B cell (primary cell): ENCODE results near the gene WDR27. TPM values are rescaled to one million over a fixed set of nuclear protein-coding genes. Genes with fewer than 3 reads are reported as not detected.

Experiments used
- ATAC-seq: fragments of 200-7000 bp; cut with Tn5 transposase; one replicate; pipeline ENCODE4 v1.10.0; 2021; ENCODE audit warnings: low read depth, mild to moderate bottlenecking, moderate number of reproducible peaks, moderate library complexity
- CTCF ChIA-PET: fragments of 350-600 bp; sonication (Branson Sonifier 250); formaldehyde crosslinking; loops from one replicate; lab custom pipeline; 2021; ENCODE audit warnings: antibody characterized with exemption, inconsistent platforms; lab: Charles Lee
- POLR2A ChIA-PET: fragments of 350-600 bp; sonication (Branson Sonifier 250); formaldehyde crosslinking; loops from one replicate; lab custom pipeline; 2021; ENCODE audit warnings: antibody characterized with exemption; lab: Charles Lee
- DNase-seq: peaks from one replicate; pipeline ENCODE4 v3.0.0; 2013
- H2AFZ ChIP-seq: 2 replicates; pipeline ENCODE4 v1.6.1; 2012; ENCODE audit warnings: mild to moderate bottlenecking, low read depth, low read length; ENCODE audit not compliant: insufficient read depth, poor library complexity, severe bottlenecking
- H3K27ac ChIP-seq, 2 donors: 1 replicate in 1 of 2; 2 replicates in 1 of 2; pipeline ENCODE4 v1.5.1; 2012 to 2013; ENCODE audit warnings: low read length in 2 of 2, mild to moderate bottlenecking in 2 of 2, moderate library complexity in 1 of 2
- H3K27me3 ChIP-seq, 4 experiments: fragments of 200-600 bp in 1 of 4; sonication (generic) in 1 of 4; replicated peaks in 1 of 4; 1 replicate in 2 of 4; 2 replicates in 2 of 4; pipeline versions ENCODE4 v1.6.1 to v1.7.0; 2013 to 2016; ENCODE audit warnings: low read length in 3 of 4, mild to moderate bottlenecking in 2 of 4, mixed read lengths in 1 of 4, moderate library complexity in 1 of 4; ENCODE audit not compliant: insufficient read depth in 4 of 4, control insufficient read depth in 3 of 4; ENCODE audit errors: control extremely low read depth in 1 of 4
- H3K36me3 ChIP-seq, 2 experiments: replicated peaks in 1 of 2; 1 replicate in 1 of 2; 2 replicates in 1 of 2; pipeline versions ENCODE4 v1.6.1 to v1.7.1; 2013; ENCODE audit warnings: low read length in 1 of 2; ENCODE audit not compliant: insufficient read depth in 2 of 2, control insufficient read depth in 1 of 2; ENCODE audit errors: control extremely low read depth in 1 of 2, extremely low read depth in 1 of 2
- H3K4me1 ChIP-seq, 2 donors: fragments of 200-600 bp in 1 of 2; sonication (generic) in 1 of 2; 1 replicate in 1 of 2; 2 replicates in 1 of 2; pipeline versions ENCODE4 v1.5.1 to v1.6.1; 2013 to 2017; ENCODE audit warnings: low read length in 2 of 2; ENCODE audit not compliant: control insufficient read depth in 2 of 2, insufficient read depth in 2 of 2
- H3K4me2 ChIP-seq: replicated peaks from 2 replicates; pipeline ENCODE3; 2012; ENCODE audit warnings: mild to moderate bottlenecking, low read depth, low read length; ENCODE audit not compliant: poor library complexity, severe bottlenecking
- H3K4me3 ChIP-seq, 5 experiments: fragments of 200-600 bp in 1 of 5; sonication (generic) in 1 of 5; 1 replicate in 3 of 5; 2 replicates in 2 of 5; pipeline versions ENCODE4 v1.5.1 to v1.7.0; 2011 to 2016; ENCODE audit warnings: low read length in 4 of 5, mild to moderate bottlenecking in 4 of 5, low read depth in 2 of 5, control low read depth in 1 of 5, moderate library complexity in 1 of 5; ENCODE audit not compliant: insufficient read depth in 1 of 5; ENCODE audit errors: control extremely low read depth in 1 of 5, extremely low read depth in 1 of 5
- H3K79me2 ChIP-seq: fragments of 200-600 bp; sonication (generic); one replicate; pipeline ENCODE4 v1.6.0; 2016; ENCODE audit warnings: low read length; ENCODE audit not compliant: control insufficient read depth, insufficient read depth
- H3K9ac ChIP-seq: fragments of 200-600 bp; sonication (generic); 2 replicates; pipeline ENCODE4 v1.6.1; 2017; ENCODE audit warnings: mild to moderate bottlenecking, low read length, moderate library complexity
- H3K9me3 ChIP-seq, 3 donors: one replicate each; pipeline versions ENCODE4 v1.6.1 to v1.7.1; 2013; ENCODE audit warnings: low read length in 2 of 3; ENCODE audit not compliant: control insufficient read depth in 2 of 3, insufficient read depth in 1 of 3; ENCODE audit errors: control extremely low read depth in 1 of 3
- H4K20me1 ChIP-seq: 2 replicates; pipeline ENCODE4 v1.6.0; 2012; ENCODE audit warnings: mild to moderate bottlenecking, low read length; ENCODE audit not compliant: insufficient read depth, control insufficient read depth, poor library complexity, severe bottlenecking
- H3K27ac Mint-ChIP-seq: one replicate; pipeline ENCODE4 v1.8.0; 2021; ENCODE audit warnings: mixed read lengths
- H3K27me3 Mint-ChIP-seq: one replicate; pipeline ENCODE4 v1.8.0; 2021; ENCODE audit warnings: mixed read lengths
- H3K4me1 Mint-ChIP-seq: one replicate; pipeline ENCODE4 v1.8.0; 2021; ENCODE audit warnings: mixed read lengths
- H3K4me3 Mint-ChIP-seq: one replicate; pipeline ENCODE4 v1.8.0; 2021; ENCODE audit warnings: mixed read lengths
- H3K9me3 Mint-ChIP-seq: one replicate; pipeline ENCODE4 v1.8.0; 2022; ENCODE audit warnings: mixed read lengths; ENCODE audit not compliant: insufficient read depth
- EZH2 ChIP-seq: IDR thresholded peaks from 2 replicates; pipeline ENCODE4 v1.6.1; 2012; ENCODE audit warnings: borderline replicate concordance, low read depth, mild to moderate bottlenecking, moderate library complexity, low read length; ENCODE audit not compliant: insufficient read depth, poor library complexity, severe bottlenecking
- WGBS: methylation state at CpG from one replicate; pipeline ENCODE4 v1.1.5; 2013; ENCODE audit warnings: missing lambda C conversion rate; ENCODE audit not compliant: insufficient coverage; 5-methylcytosine and 5-hydroxymethylcytosine counted together
- intact Hi-C: fragments of 100-400 bp; cut with micrococcal nuclease; formaldehyde crosslinking; loops from one replicate; pipeline ENCODE4 v1.10.0; 2022
- polyA plus RNA-seq: library from polyadenylated mRNA; depleted of rRNA; stranded (reverse); fragments of >200 nt; gene quantifications from 2 replicates; pipeline ENCODE4 v1.2.3, GENCODE V29; 2012
- total RNA-seq, 2 donors: library from RNA; stranded (reverse); fragments of 120-200 nt in 1 of 2; gene quantifications; 1 replicate in 1 of 2; 2 replicates in 1 of 2; pipeline versions ENCODE4 v1.2.3 to v1.2.4, GENCODE V29; 2013 to 2022
- TF ChIP-seq, protein P1 (sequence below): fragments of 200-600 bp; IDR thresholded peaks from one replicate; pipeline ENCODE4 v1.8.0; 2022; ENCODE audit warnings: antibody characterized with exemption, mild to moderate bottlenecking

The WDR27 gene
- total and polyA plus RNA-seq, 2 donors (not counting 1 experiment from before 2014, with no cell fraction given): 64.3 to 86.3 TPM

DNA sequence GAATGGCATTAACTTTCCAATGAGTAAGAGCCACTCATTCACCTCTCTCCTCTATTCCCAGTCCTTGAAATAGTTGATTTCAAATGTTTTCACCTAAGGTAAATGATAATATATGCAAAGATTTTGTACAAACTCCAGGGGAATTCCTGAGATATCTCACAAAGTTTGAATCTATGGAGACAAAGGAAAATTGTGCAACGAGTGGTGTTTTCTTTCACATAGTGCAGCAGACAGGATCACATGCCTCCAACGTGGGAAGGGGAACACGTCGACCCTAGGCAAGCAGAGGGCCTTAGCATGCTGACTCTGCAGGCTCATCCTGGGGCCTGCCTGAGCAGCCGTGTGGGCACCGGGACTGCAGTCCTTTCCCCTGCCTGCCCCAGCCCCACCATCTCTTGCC, 252.6 kb downstream of the WDR27 start:
- POLR2A ChIA-PET: no interaction called here
- H3K27me3 Mint-ChIP-seq: no peaks in the 10 kb centered on the region
- Histone ChIP-seq H4K20me1 (no peaks in the 10 kb centered on the region), H3K4me3 (no peak overlapping the region), H3K4me2 (no peak overlapping the region), H3K4me1 (no peaks in the 10 kb centered on the region), H3K27ac (no peak overlapping the region), H3K36me3 (no peaks in the 10 kb centered on the region), H2AFZ (no peak overlapping the region), H3K9ac (no peak overlapping the region), H3K79me2 (no peaks in the 10 kb centered on the region), H3K9me3 (peaks cover 0 to 8% (median 0%) of the 10 kb centered on the region in 3 donors), H3K27me3 (no peaks in the 10 kb centered on the region)
- CTCF ChIA-PET: no interaction called here
- H3K9me3 Mint-ChIP-seq: no peaks in the 10 kb centered on the region
- 88% methylated on average over 6 of the region's 6 CpGs for WGBS
- intact Hi-C loops: no loop called here
- no peaks in the 10 kb centered on the region for H3K4me1 Mint-ChIP-seq
- ATAC-seq (no peak), DNase-seq (no peak)
- no peak overlapping the region for H3K27ac Mint-ChIP-seq
- H3K4me3 Mint-ChIP-seq: no peak overlapping the region
- no peak for TF ChIP-seq EZH2
- TF ChIP-seq, protein P1, sequence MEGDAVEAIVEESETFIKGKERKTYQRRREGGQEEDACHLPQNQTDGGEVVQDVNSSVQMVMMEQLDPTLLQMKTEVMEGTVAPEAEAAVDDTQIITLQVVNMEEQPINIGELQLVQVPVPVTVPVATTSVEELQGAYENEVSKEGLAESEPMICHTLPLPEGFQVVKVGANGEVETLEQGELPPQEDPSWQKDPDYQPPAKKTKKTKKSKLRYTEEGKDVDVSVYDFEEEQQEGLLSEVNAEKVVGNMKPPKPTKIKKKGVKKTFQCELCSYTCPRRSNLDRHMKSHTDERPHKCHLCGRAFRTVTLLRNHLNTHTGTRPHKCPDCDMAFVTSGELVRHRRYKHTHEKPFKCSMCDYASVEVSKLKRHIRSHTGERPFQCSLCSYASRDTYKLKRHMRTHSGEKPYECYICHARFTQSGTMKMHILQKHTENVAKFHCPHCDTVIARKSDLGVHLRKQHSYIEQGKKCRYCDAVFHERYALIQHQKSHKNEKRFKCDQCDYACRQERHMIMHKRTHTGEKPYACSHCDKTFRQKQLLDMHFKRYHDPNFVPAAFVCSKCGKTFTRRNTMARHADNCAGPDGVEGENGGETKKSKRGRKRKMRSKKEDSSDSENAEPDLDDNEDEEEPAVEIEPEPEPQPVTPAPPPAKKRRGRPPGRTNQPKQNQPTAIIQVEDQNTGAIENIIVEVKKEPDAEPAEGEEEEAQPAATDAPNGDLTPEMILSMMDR: no peak

DNA sequence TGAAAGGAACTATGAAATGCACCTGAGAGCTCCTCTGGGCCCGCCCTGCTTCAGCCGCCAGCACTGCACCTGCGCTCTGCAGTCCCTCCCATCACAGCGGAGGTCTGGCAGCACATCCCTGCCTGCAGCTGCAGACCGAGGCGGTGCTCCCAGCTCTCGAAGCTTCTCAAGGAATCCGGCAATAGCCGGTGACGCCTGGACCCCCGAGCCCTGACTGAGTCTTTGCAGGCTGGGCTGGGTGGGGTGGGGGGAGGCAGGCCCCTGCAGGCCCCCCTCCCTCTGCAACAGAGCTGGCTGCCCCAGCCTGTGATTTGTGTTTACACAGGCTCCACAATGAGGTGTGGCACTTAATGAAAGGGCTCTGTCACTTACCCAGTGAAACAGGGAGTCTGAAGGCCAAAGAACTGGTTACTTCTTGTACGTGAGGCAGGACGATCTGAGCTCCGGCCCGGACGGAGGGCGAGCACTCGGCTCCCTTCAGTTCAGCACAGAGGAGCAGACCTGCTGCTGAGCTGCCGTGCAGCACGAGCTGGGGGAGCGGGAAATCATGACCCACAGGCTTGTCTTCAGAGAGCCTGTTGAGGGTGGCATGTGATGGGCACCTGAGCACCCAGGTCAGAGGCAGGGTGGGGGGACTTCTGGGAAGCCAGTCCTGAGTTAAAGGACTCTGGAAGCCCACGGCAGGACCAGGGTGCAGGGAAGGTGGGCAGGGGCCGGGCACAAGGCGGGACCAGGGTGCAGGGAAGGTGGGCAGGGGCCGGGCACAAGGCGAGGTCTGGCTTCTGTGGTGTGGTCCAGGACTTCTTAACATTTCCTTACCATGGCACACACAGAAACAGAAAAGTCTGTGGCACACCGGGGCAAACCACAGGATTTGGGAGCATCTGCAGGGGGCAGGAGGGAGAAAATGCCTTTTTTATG, 255.9 kb downstream of the WDR27 start:
- Histone ChIP-seq H3K4me1 (no peaks in the 10 kb centered on the region), H3K4me3 (no peak overlapping the region), H3K9me3 (peaks cover 0 to 15% (median 0%) of the 10 kb centered on the region in 3 donors), H3K4me2 (no peak overlapping the region), H3K27ac (no peak overlapping the region), H3K36me3 (no peaks in the 10 kb centered on the region), H3K27me3 (no peaks in the 10 kb centered on the region), H3K79me2 (no peaks in the 10 kb centered on the region), H4K20me1 (no peaks in the 10 kb centered on the region), H2AFZ (no peak overlapping the region), H3K9ac (no peak overlapping the region)
- Mint-ChIP-seq H3K27me3 (peaks cover 4% of the 10 kb centered on the region), H3K4me3 (no peak overlapping the region), H3K4me1 (no peaks in the 10 kb centered on the region), H3K9me3 (no peaks in the 10 kb centered on the region), H3K27ac (no peak overlapping the region)
- DNase-seq (no peak), ATAC-seq (no peak)
- TF ChIP-seq, protein P1: no peak
- TF ChIP-seq EZH2: no peak
- intact Hi-C loops: no loop called here
- POLR2A ChIA-PET: no interaction called here
- WGBS: 95% methylated on average over 23 of the region's 27 CpGs
- CTCF ChIA-PET: no interaction called here
